ENCODE data around the gene ACBD4. TPM values are rescaled to one million over a fixed set of nuclear protein-coding genes. Genes with fewer than 3 reads are reported as not detected.

Gene ACBD4
- total RNA-seq, 4 donors from 2014 or later, result 24.9 to 96.1 (median 38.6) TPM

GRCh38 chr17:45104029-45104428 lies 31.5 kb upstream of the ACBD4 start:
- H3K27ac ChIP-seq, result no peak overlapping the region
- peaks cover 0 to 46% (median 19%) of the 10 kb centered on the region in 4 donors for H3K36me3 ChIP-seq
- H3K4me3 ChIP-seq, result no peak overlapping the region
- TF ChIP-seq POLR2A (IDR thresholded peaks at IDR 0.05) (no peak), POLR2AphosphoS5 (IDR thresholded peaks at IDR 0.05) (no peak), EP300 (IDR thresholded peaks at IDR 0.05; ENCODE audit: low read depth) (no peak)
- TF ChIP-seq, protein P1, sequence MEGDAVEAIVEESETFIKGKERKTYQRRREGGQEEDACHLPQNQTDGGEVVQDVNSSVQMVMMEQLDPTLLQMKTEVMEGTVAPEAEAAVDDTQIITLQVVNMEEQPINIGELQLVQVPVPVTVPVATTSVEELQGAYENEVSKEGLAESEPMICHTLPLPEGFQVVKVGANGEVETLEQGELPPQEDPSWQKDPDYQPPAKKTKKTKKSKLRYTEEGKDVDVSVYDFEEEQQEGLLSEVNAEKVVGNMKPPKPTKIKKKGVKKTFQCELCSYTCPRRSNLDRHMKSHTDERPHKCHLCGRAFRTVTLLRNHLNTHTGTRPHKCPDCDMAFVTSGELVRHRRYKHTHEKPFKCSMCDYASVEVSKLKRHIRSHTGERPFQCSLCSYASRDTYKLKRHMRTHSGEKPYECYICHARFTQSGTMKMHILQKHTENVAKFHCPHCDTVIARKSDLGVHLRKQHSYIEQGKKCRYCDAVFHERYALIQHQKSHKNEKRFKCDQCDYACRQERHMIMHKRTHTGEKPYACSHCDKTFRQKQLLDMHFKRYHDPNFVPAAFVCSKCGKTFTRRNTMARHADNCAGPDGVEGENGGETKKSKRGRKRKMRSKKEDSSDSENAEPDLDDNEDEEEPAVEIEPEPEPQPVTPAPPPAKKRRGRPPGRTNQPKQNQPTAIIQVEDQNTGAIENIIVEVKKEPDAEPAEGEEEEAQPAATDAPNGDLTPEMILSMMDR (IDR thresholded peaks at IDR 0.05), result no peak
- no peaks in the 10 kb centered on the region for H3K9me3 ChIP-seq
- peaks cover 0 to under 1% (median 0%) of the 10 kb centered on the region in 4 donors for H3K4me1 ChIP-seq
- in situ Hi-C loops (cut with MboI; ENCODE audit: low pct_ligation_motif_present in 1 of 4, low pct_unique_long_range_greater_than_20kb in 1 of 4, low sequenced_read_pairs in 3 of 4) (loop anchor here in 2 of 4 donors (10.0 kb wide), 2 partner anchors 179 to 189 kb away; partner anchors contain the start of gene GFAP (in 1 of the 2)), intact Hi-C loops (cut with DNase I; ENCODE audit: low total_unique reads) (loop anchor here (10.0 kb wide), 1 partner anchor 179 kb away; no protein-coding TSS in a partner anchor)
- no peaks in the 10 kb centered on the region for H3K27me3 ChIP-seq
- no peak for DNase-seq
- WGBS, 2 donors (ENCODE audit: low coverage in 1 of 2), result 87% methylated on average over 8 of the region's 8 CpGs; no CpG with 5 or more reads in 1 of the 2 donors

DNA sequence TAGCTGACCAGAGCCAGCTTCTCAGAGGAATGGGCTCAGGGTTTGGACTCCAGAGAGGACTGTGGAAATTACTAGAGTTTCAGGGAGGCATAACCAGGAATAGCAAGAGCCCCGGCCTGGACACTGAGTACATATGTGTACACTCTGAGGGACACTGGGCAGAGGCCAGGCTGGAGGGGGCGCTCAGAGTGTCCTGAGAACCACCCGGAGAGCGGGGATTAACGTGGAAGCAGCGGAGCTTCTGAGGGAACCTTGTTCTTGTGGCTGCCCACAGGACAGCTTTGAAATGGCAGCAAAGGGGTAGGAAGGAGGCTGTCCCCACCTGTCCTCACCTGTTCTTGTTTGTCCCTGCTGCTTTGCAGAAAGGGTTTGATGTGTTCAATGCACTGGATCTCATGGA lies 31.0 kb upstream of the ACBD4 start:
- Histone ChIP-seq H3K9me3 (no peaks in the 10 kb centered on the region), H3K36me3 (peaks cover 0 to 46% (median 19%) of the 10 kb centered on the region in 4 donors), H3K4me3 (no peak overlapping the region), H3K4me1 (no peaks in the 10 kb centered on the region), H3K27me3 (no peaks in the 10 kb centered on the region), H3K27ac (no peak overlapping the region)
- in situ Hi-C loops (cut with MboI; ENCODE audit: low pct_ligation_motif_present in 1 of 4, low pct_unique_long_range_greater_than_20kb in 1 of 4, low sequenced_read_pairs in 3 of 4), result loop anchor here in 2 of 4 donors (10.0 kb wide), 2 partner anchors 180 to 190 kb away; partner anchors contain the start of gene GFAP (in 1 of the 2)
- intact Hi-C loops (cut with DNase I; ENCODE audit: low total_unique reads), result loop anchor here (10.0 kb wide), 1 partner anchor 180 kb away; no protein-coding TSS in a partner anchor
- DNase-seq, result no peak
- 87% methylated on average over 6 of the region's 6 CpGs; no CpG with 5 or more reads in 1 of the 2 donors for WGBS, 2 donors (ENCODE audit: low coverage in 1 of 2)
- TF ChIP-seq POLR2A (IDR thresholded peaks at IDR 0.05) (no peak), POLR2AphosphoS5 (IDR thresholded peaks at IDR 0.05) (no peak), EP300 (IDR thresholded peaks at IDR 0.05; ENCODE audit: low read depth) (no peak)
- TF ChIP-seq, protein P1 (IDR thresholded peaks at IDR 0.05), result no peak

GRCh38 chr17:45104907-45105624 lies 30.4 kb upstream of the ACBD4 start:
- Histone ChIP-seq H3K27ac (no peak overlapping the region), H3K36me3 (peaks cover 0 to 41% (median 16%) of the 10 kb centered on the region in 4 donors), H3K9me3 (no peaks in the 10 kb centered on the region), H3K27me3 (no peaks in the 10 kb centered on the region), H3K4me1 (no peaks in the 10 kb centered on the region), H3K4me3 (no peak overlapping the region)
- intact Hi-C loops (cut with DNase I; ENCODE audit: low total_unique reads), result loop anchor here (10.0 kb wide), 1 partner anchor 180 kb away; no protein-coding TSS in a partner anchor
- TF ChIP-seq POLR2A (IDR thresholded peaks at IDR 0.05) (no peak), POLR2AphosphoS5 (IDR thresholded peaks at IDR 0.05) (no peak), EP300 (IDR thresholded peaks at IDR 0.05; ENCODE audit: low read depth) (no peak)
- TF ChIP-seq, protein P1 (IDR thresholded peaks at IDR 0.05), result no peak
- in situ Hi-C loops (cut with MboI; ENCODE audit: low pct_ligation_motif_present in 1 of 4, low pct_unique_long_range_greater_than_20kb in 1 of 4, low sequenced_read_pairs in 3 of 4), result loop anchor here in 2 of 4 donors (10.0 kb wide), 2 partner anchors 180 to 190 kb away; partner anchors contain the start of gene GFAP (in 1 of the 2)
- DNase-seq, result no peak
- WGBS, 2 donors (ENCODE audit: low coverage in 1 of 2), result 79% methylated on average over 17 of the region's 17 CpGs; no CpG with 5 or more reads in 1 of the 2 donors

- TF ChIP-seq POLR2AphosphoS5 (IDR thresholded peaks at IDR 0.05) (no peak), POLR2A (IDR thresholded peaks at IDR 0.05) (no peak)
- WGBS, 2 donors (ENCODE audit: low coverage in 1 of 2), result 83 to 86% methylated on average over 3 to 5 of the region's 5 CpGs
- Histone ChIP-seq H3K9me3 (no peaks in the 10 kb centered on the region), H3K36me3 (peaks cover 0 to 41% (median 16%) of the 10 kb centered on the region in 4 donors), H3K4me3 (no peak overlapping the region), H3K27ac (no peak overlapping the region), H3K4me1 (peaks cover 0 to 9% (median 2%) of the 10 kb centered on the region in 4 donors), H3K27me3 (no peaks in the 10 kb centered on the region)
- no peak for DNase-seq
- in situ Hi-C loops (cut with MboI; ENCODE audit: low pct_ligation_motif_present in 1 of 4, low pct_unique_long_range_greater_than_20kb in 1 of 4, low sequenced_read_pairs in 3 of 4) (loop anchor here in 2 of 4 donors (10.0 kb wide), 2 partner anchors 181 to 191 kb away; partner anchors contain the start of gene GFAP (in 1 of the 2)), intact Hi-C loops (cut with DNase I; ENCODE audit: low total_unique reads) (loop anchor here (10.0 kb wide), 1 partner anchor 181 kb away; no protein-coding TSS in a partner anchor)
Measured at GRCh38 chr17:45106096-45106495, 29.4 kb upstream of the ACBD4 start.

All from transverse colon (tissue), 4 donors.